Small intestine (tissue), 7 donors: ENCODE measurements around the gene CRYGN. TPM values are rescaled to one million over a fixed set of nuclear protein-coding genes. Genes with fewer than 3 reads are reported as not detected.

Source experiments
- DNase-seq, 2 donors: peaks; one replicate each; pipeline versions ENCODE4 v3.0.0 to v3.0.0-alpha.2; 2013
- FAIRE-seq: peaks from 2 replicates; lab custom pipeline; 2012; peaks lifted over from hg19 to GRCh38; lab: Jason Lieb, UNC
- H3K27ac ChIP-seq, 3 donors: one replicate each; pipeline ENCODE4 v1.5.1; 2013; ENCODE audit warnings: low read length in 2 of 3, mild to moderate bottlenecking in 2 of 3, control low read depth in 1 of 3, inconsistent platforms in 1 of 3, low read depth in 1 of 3, moderate library complexity in 1 of 3
- H3K27me3 ChIP-seq, 3 donors: one replicate each; pipeline ENCODE4 v1.6.1; 2013; ENCODE audit warnings: low read length in 3 of 3, inconsistent platforms in 1 of 3; ENCODE audit not compliant: control insufficient read depth in 3 of 3, insufficient read depth in 3 of 3
- H3K36me3 ChIP-seq, 3 donors: one replicate each; pipeline ENCODE4 v1.6.1; 2013; ENCODE audit warnings: low read length in 3 of 3, inconsistent platforms in 1 of 3, low read depth in 1 of 3, mild to moderate bottlenecking in 1 of 3, moderate library complexity in 1 of 3; ENCODE audit not compliant: control insufficient read depth in 3 of 3, insufficient read depth in 2 of 3
- H3K4me1 ChIP-seq, 3 donors: one replicate each; pipeline ENCODE4 v1.6.1; 2013; ENCODE audit warnings: low read length in 2 of 3, inconsistent platforms in 1 of 3, low read depth in 1 of 3, mild to moderate bottlenecking in 1 of 3, moderate library complexity in 1 of 3; ENCODE audit not compliant: control insufficient read depth in 3 of 3, insufficient read depth in 2 of 3
- H3K4me3 ChIP-seq, 3 donors: one replicate each; pipeline ENCODE4 v1.5.1; 2013; ENCODE audit warnings: low read length in 3 of 3, control low read depth in 1 of 3, inconsistent platforms in 1 of 3, low read depth in 1 of 3, mild to moderate bottlenecking in 1 of 3, moderate library complexity in 1 of 3
- H3K9me3 ChIP-seq, 2 donors: one replicate each; pipeline ENCODE4 v1.6.1; 2013; ENCODE audit warnings: low read depth in 1 of 2, low read length in 1 of 2; ENCODE audit not compliant: control insufficient read depth in 2 of 2, insufficient read depth in 1 of 2
- WGBS, 3 donors: extraction: QIAGEN DNeasy Blood & Tissue Kit; methylation state at CpG; one replicate each; pipeline ENCODE4 v1.1.7; 2013; 5-methylcytosine and 5-hydroxymethylcytosine counted together
- polyA plus RNA-seq, 4 donors: library from polyadenylated mRNA; stranded (reverse) in 3 of 4; unstranded in 1 of 4; fragments of 200-250 nt in 3 of 4; fragments of 120-200 nt in 1 of 4; gene quantifications; one replicate each; pipeline versions ENCODE4 v1.2.1 to v1.2.3, GENCODE V29; 2013
- donor health status: healthy with polysubstance abuse.
- donor health status: control.
- donor health status: control.
- donor health status: Bipolar disorder and iron deficiency.
- donor health status: healthy.

CRYGN gene
- polyA plus RNA-seq, 4 donors: 0.06 to 0.07 TPM; not detected in 2

GRCh38 chr7:151405588-151405987, 34.4 kb downstream of the CRYGN start:
- Histone ChIP-seq H3K27me3 (peaks cover 4 to 32% (median 4%) of the 10 kb centered on the region in 3 donors), H3K4me3 (no peak overlapping the region), H3K27ac (no peak overlapping the region), H3K9me3 (no peaks in the 10 kb centered on the region), H3K4me1 (peaks cover 0 to 20% (median 5%) of the 10 kb centered on the region in 3 donors), H3K36me3 (no peaks in the 10 kb centered on the region)
- FAIRE-seq (no peak), DNase-seq (no peak)
- 86 to 92% (median 89%) methylated on average over 10 of the region's 10 CpGs for WGBS, 3 donors

DNA sequence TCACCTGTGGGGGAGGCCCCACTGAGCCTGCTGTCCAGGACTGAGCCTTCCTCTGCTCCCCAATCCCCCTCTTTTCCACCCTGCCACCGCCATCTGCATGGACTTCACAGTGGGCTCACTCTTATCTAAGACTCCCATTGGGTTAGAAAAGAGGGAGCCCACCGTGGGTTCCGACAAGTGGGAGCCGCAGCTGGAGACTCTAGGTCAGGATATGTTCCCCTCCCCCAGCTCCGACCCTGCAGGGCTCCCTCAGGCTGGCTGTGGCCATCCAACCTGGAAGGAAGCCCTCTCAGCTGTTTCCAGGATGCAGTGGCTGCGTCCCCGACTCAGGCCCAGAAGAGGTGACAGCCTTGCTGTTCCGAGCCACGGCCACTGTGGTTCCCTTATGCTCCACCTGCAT, 34.9 kb downstream of the CRYGN start:
- H3K27me3 ChIP-seq: peaks cover 1 to 26% (median 3%) of the 10 kb centered on the region in 3 donors
- no peaks in the 10 kb centered on the region for H3K36me3 ChIP-seq
- no peak overlapping the region for H3K4me3 ChIP-seq
- H3K27ac ChIP-seq: peak overlapping the region in 1 of 3 donors; percentile 39
- 81 to 85% (median 84%) methylated on average over 9 of the region's 9 CpGs for WGBS, 3 donors
- DNase-seq (no peak), FAIRE-seq (no peak)
- peaks cover 0 to 20% (median 3%) of the 10 kb centered on the region in 3 donors for H3K4me1 ChIP-seq
- H3K9me3 ChIP-seq: no peaks in the 10 kb centered on the region

DNA sequence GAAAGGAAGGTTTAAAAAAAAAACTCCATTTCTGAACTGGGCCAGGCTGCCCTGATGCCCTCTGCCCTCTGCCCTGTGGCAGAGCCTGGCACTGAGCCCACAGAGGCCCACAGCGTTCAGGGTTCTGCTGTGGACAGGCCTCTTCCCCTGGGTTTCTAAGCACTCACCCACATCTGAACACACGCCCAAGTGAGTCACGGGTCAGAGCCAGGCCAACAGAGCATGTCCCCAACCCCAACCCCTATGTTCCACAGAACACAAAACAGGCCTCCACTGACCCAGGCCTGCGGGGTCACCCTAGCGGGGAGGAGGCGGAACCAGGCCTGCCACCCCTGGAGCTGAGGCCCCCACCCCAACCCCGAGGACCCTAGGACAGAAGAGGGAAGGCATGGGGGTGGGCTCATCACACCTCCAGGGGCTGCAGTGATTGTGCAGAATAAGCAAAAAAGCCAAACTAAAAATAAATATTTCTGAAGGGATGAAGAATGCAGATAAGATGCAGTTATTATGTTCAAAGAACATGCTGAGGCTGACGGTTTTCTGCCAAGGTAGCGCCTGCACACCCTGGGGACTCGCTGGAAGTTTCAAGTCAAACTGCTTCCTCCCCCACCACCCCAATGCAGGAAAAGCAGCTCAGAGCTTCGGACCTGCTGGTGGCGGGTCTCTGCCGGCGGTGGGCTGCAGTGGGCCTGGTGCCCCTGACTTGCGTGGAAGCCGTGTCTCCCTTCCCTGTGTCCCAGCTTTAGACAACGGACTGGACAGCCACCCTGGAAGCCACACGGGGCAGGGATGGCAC, 35.5 kb downstream of the CRYGN start:
- Histone ChIP-seq H3K27ac (peak overlapping the region in 1 of 3 donors; percentile 39), H3K4me1 (peaks cover 0 to 23% (median 0%) of the 10 kb centered on the region in 3 donors), H3K27me3 (peaks cover 0 to 20% (median 0%) of the 10 kb centered on the region in 3 donors), H3K4me3 (no peak overlapping the region), H3K36me3 (no peaks in the 10 kb centered on the region), H3K9me3 (no peaks in the 10 kb centered on the region)
- FAIRE-seq (no peak), DNase-seq (peak in 1 of 2 donors; percentile 20)
- WGBS, 3 donors: 70 to 76% (median 72%) methylated on average over 17 to 18 of the region's 18 CpGs

DNA sequence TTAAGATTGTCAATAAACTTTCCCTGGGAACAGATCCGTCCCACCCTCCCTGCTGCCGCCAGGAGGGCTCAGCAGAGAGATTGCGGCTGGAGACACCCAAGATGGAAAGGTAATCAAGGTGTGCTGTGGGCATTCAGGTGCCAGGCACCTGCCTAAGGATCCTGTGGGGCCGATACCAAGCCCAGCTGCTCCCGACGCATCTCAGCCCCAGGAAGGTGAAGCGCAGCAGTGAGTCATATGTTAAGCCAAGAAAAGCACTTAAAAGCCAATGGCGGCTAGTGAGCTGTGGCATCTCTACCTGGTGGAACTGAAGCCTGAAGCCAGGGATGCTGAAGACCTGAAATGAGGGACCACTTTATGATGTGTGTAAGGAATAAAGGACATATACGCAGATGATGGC, 36.2 kb downstream of the CRYGN start:
- WGBS, 3 donors: 73 to 86% (median 83%) methylated on average over 9 of the region's 9 CpGs
- no peak overlapping the region for H3K27ac ChIP-seq
- H3K9me3 ChIP-seq: no peaks in the 10 kb centered on the region
- no peak for FAIRE-seq
- peaks cover 0 to 2% (median 0%) of the 10 kb centered on the region in 3 donors for H3K36me3 ChIP-seq
- DNase-seq: no peak
- H3K4me1 ChIP-seq: peaks cover 0 to 22% (median 0%) of the 10 kb centered on the region in 3 donors
- peaks cover 0 to 13% (median 0%) of the 10 kb centered on the region in 3 donors for H3K27me3 ChIP-seq
- H3K4me3 ChIP-seq: no peak overlapping the region

DNA sequence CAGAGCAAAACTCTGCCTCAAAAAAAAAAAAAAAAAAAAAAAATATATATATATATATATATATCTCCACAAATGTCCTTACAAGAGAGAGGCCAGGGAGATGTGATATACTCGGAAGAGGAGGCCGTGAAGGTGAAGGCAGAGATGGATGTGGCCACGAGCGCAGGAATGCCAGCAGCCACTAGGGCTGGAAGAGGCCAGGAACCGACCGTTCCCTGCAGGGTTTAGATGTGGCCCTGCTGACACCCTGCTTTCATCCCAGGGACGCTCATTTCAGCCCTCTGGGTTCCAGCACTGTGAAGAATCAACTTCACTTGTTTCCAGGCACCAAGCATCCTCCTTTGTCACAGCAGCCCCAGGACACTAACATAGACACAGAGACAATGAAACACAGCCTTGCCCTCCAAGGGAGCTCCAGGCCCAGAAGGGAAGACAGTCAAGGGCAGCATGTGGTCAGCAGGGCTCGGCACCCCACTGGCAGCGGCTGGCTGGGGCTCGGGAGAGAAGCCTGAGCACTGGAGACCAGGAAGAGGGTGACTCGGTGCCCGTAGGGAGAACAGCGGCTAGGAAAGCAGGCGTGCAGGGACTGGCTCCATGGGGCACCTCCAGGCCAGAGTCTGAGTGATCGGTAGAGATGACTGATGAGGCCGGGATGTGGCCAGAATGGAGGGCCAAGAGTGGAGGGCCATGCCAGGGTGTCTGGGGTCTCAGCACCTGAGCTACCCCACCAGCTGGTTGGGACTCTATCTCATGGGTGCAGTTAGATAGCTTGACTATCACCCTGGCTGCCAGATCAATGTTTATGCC, 37.7 kb downstream of the CRYGN start:
- 88 to 95% (median 89%) methylated on average over 16 of the region's 16 CpGs for whole genome bisulfite sequencing, 3 donors
- FAIRE-seq: no peak

DNA sequence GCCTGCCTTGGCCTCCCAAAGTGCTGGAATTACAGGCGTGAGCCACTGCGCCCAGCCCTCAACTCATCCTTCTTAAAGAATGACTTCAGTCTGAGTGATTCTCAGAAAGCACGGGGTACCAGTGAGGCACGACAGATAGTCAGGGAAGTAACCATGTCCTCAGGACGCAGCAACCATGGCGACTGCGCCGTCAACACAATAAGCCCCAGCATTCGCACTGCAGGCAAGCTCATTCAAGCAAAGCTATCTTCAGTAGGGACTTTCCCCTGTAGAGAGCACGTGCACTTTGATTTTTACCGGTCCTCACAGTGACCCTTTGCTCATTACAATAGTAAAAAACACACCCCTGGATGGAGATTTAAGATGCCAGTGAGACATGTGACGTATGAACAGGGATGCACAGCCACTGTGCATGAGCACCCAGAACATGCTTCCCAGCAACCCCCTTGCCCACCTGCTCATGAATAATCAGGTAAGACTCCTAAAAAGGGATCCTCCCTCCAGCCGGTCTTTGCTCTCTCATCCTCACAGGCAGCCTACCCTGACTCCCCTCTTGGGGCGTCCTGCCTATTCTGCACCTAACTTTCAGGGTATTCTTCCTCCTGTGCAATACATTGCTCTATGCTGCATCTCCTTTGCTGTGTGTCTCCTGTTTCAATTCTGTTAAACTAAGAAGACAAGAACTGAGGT, 39.2 kb downstream of the CRYGN start:
- no peak for FAIRE-seq
- H3K36me3 ChIP-seq: peaks cover 0 to 4% (median 0%) of the 10 kb centered on the region in 3 donors
- 21 to 65% (median 38%) methylated on average over 14 of the region's 14 CpGs for WGBS, 3 donors
- H3K27me3 ChIP-seq: peaks cover 0 to 2% (median 0%) of the 10 kb centered on the region in 3 donors
- no peak for DNase-seq
- peaks cover 1 to 4% of the 10 kb centered on the region in 2 donors for H3K9me3 ChIP-seq
- peaks cover 0 to 19% (median 0%) of the 10 kb centered on the region in 3 donors for H3K4me1 ChIP-seq
- no peak overlapping the region for H3K27ac ChIP-seq
- no peak overlapping the region for H3K4me3 ChIP-seq

More for the DNA sequence above, 37.7 kb downstream of the CRYGN start:
- DNase-seq: no peak
- Histone ChIP-seq H3K4me3 (no peak overlapping the region), H3K27ac (no peak overlapping the region), H3K9me3 (peaks cover 1 to 4% of the 10 kb centered on the region in 2 donors), H3K27me3 (peaks cover 0 to 7% (median 0%) of the 10 kb centered on the region in 3 donors), H3K4me1 (peaks cover 0 to 19% (median 0%) of the 10 kb centered on the region in 3 donors), H3K36me3 (peaks cover 0 to 4% (median 0%) of the 10 kb centered on the region in 3 donors)

DNA sequence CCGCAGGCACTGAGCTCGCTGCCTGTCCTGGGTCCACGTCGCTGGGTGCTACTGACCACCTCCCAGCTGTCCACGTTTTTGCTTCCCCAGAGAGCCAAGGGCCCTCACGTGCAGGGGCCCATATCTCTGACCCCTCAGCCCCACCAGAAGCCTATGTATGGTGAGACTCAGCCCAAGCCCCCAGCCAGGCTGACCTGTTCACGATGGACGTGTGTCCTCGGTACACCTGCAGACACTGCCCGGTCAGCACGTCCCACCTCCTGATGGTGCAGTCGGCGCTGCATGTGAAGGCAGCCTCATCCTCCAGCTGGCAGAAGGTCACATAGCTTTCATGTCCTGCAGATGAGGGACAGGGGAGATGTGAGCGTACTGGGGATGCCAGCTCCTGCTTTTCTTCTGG, 40.0 kb downstream of the CRYGN start:
- Histone ChIP-seq H3K27me3 (peaks cover 0 to 2% (median 0%) of the 10 kb centered on the region in 3 donors), H3K4me1 (peaks cover 0 to 19% (median 0%) of the 10 kb centered on the region in 3 donors), H3K36me3 (peaks cover 0 to 4% (median 0%) of the 10 kb centered on the region in 3 donors), H3K4me3 (no peak overlapping the region), H3K27ac (no peak overlapping the region), H3K9me3 (peaks cover 1 to 4% of the 10 kb centered on the region in 2 donors)
- WGBS, 3 donors: 72 to 88% (median 79%) methylated on average over 14 of the region's 14 CpGs
- DNase-seq (no peak), FAIRE-seq (no peak)

DNA sequence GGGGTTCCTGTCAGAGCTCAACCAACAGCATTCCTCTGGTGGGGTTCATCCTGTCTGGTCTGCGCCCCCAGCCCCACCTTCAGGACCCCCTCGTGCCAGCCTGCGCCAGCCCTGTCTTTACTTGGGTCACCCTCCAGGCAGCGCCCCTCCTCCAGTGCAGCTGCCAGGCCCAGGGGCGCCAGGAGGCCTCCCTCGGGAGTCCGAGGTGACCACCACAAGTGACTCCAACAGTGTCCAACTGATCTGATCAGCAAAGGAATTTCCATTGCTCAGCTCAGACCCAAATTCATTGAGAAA, 40.7 kb downstream of the CRYGN start:
- Histone ChIP-seq H3K27ac (no peak overlapping the region), H3K4me1 (peaks cover 0 to 14% (median 0%) of the 10 kb centered on the region in 3 donors), H3K9me3 (peaks cover 1 to 4% of the 10 kb centered on the region in 2 donors), H3K27me3 (peaks cover 0 to 2% (median 0%) of the 10 kb centered on the region in 3 donors), H3K4me3 (no peak overlapping the region), H3K36me3 (peaks cover 0 to 4% (median 0%) of the 10 kb centered on the region in 3 donors)
- no peak for DNase-seq
- WGBS, 3 donors: 82 to 91% (median 85%) methylated on average over 6 to 7 of the region's 7 CpGs
- FAIRE-seq: no peak
